Trophoblast cell (in vitro differentiated cells and primary cell): ENCODE measurements around the gene PHKA2.
"Not testable (repeated sequence)": the region's sequence is repeated elsewhere in the genome, so short reads cannot be mapped to it uniquely, and the experiment has no call there.

ENCODE experiments used
- DNase-seq, 2 donors: peaks; one replicate each; pipeline ENCODE4 v3.0.0-alpha.2; 2016
- H2AFZ ChIP-seq: 2 replicates; pipeline ENCODE4 v1.6.1; 2013; ENCODE audit warnings: low read length, moderate library complexity, mild to moderate bottlenecking; ENCODE audit not compliant: insufficient read depth, poor library complexity
- H2AK5ac ChIP-seq: 2 replicates; pipeline ENCODE4 v1.6.1; 2013; ENCODE audit warnings: mild to moderate bottlenecking, low read length
- H2BK120ac ChIP-seq: 2 replicates; pipeline ENCODE4 v1.6.1; 2013; ENCODE audit warnings: low read length, mild to moderate bottlenecking, moderate library complexity; ENCODE audit not compliant: insufficient read depth, poor library complexity
- H2BK12ac ChIP-seq: 2 replicates; pipeline ENCODE4 v1.6.1; 2013; ENCODE audit warnings: mild to moderate bottlenecking, low read length, moderate library complexity
- H2BK5ac ChIP-seq: 2 replicates; pipeline ENCODE4 v1.6.1; 2013; ENCODE audit warnings: low read length, low read depth, moderate library complexity, mild to moderate bottlenecking; ENCODE audit not compliant: poor library complexity
- H3K14ac ChIP-seq: 2 replicates; pipeline ENCODE4 v1.6.1; 2013; ENCODE audit warnings: mild to moderate bottlenecking, low read length
- H3K18ac ChIP-seq: 2 replicates; pipeline ENCODE4 v1.6.1; 2013; ENCODE audit warnings: mild to moderate bottlenecking, low read length
- H3K23ac ChIP-seq: 2 replicates; pipeline ENCODE4 v1.6.1; 2013; ENCODE audit warnings: low read length
- H3K27ac ChIP-seq: 2 replicates; pipeline ENCODE4 v1.5.1; 2013; ENCODE audit warnings: low read depth, mild to moderate bottlenecking, inconsistent platforms, low read length, moderate library complexity
- H3K27me3 ChIP-seq: 2 replicates; pipeline ENCODE4 v1.6.1; 2013; ENCODE audit warnings: inconsistent platforms, mild to moderate bottlenecking, low read length, moderate library complexity; ENCODE audit not compliant: insufficient read depth
- H3K36me3 ChIP-seq, 2 experiments: 1 replicate in 1 of 2; 2 replicates in 1 of 2; pipeline ENCODE4 v1.6.1; 2013; ENCODE audit warnings: low read length in 2 of 2, mild to moderate bottlenecking in 2 of 2, moderate library complexity in 1 of 2; ENCODE audit not compliant: insufficient read depth in 2 of 2, control insufficient read depth in 1 of 2
- H3K4ac ChIP-seq: 2 replicates; pipeline ENCODE4 v1.6.1; 2013; ENCODE audit warnings: low read depth, mild to moderate bottlenecking, low read length, moderate library complexity
- H3K4me1 ChIP-seq, 2 experiments: 1 replicate in 1 of 2; 2 replicates in 1 of 2; pipeline ENCODE4 v1.6.1; 2013; ENCODE audit warnings: low read length in 2 of 2, mild to moderate bottlenecking in 2 of 2, moderate library complexity in 1 of 2; ENCODE audit not compliant: insufficient read depth in 2 of 2, control insufficient read depth in 1 of 2
- H3K4me2 ChIP-seq: 2 replicates; pipeline ENCODE4 v1.6.1; 2013; ENCODE audit warnings: inconsistent platforms, mild to moderate bottlenecking, low read length, moderate library complexity
- H3K4me3 ChIP-seq: 2 replicates; pipeline ENCODE4 v1.5.1; 2013; ENCODE audit warnings: mild to moderate bottlenecking, low read depth, low read length, inconsistent platforms
- H3K79me1 ChIP-seq: one replicate; pipeline ENCODE4 v1.6.1; 2013; ENCODE audit warnings: low read length
- H3K79me2 ChIP-seq: 2 replicates; pipeline ENCODE4 v1.6.1; 2013; ENCODE audit warnings: low read length, mild to moderate bottlenecking; ENCODE audit not compliant: control insufficient read depth, insufficient read depth, poor library complexity
- H3K9ac ChIP-seq: 2 replicates; pipeline ENCODE4 v1.6.1; 2013; ENCODE audit warnings: mild to moderate bottlenecking, low read length
- H3K9me3 ChIP-seq: 2 replicates; pipeline ENCODE4 v1.6.1; 2013; ENCODE audit warnings: low read depth, mild to moderate bottlenecking, control low read depth, inconsistent platforms, low read length; ENCODE audit not compliant: insufficient read depth
- H4K12ac ChIP-seq: 2 replicates; pipeline ENCODE4 v1.6.1; 2013; ENCODE audit warnings: low read depth, mild to moderate bottlenecking, low read length, moderate library complexity
- H4K8ac ChIP-seq: 2 replicates; pipeline ENCODE4 v1.6.1; 2013; ENCODE audit warnings: low read depth, mild to moderate bottlenecking, low read length, moderate library complexity
- H4K91ac ChIP-seq: one replicate; pipeline ENCODE4 v1.6.1; 2013; ENCODE audit warnings: low read depth, mild to moderate bottlenecking, low read length, moderate library complexity
- WGBS: extraction: QIAGEN DNeasy Blood & Tissue Kit; methylation state at CpG from one replicate; pipeline ENCODE4 v1.1.7; 2013; ENCODE audit warnings: missing lambda C conversion rate; ENCODE audit not compliant: insufficient read length, insufficient coverage; ENCODE audit errors: extremely low coverage; 5-methylcytosine and 5-hydroxymethylcytosine counted together

PHKA2 gene

DNA sequence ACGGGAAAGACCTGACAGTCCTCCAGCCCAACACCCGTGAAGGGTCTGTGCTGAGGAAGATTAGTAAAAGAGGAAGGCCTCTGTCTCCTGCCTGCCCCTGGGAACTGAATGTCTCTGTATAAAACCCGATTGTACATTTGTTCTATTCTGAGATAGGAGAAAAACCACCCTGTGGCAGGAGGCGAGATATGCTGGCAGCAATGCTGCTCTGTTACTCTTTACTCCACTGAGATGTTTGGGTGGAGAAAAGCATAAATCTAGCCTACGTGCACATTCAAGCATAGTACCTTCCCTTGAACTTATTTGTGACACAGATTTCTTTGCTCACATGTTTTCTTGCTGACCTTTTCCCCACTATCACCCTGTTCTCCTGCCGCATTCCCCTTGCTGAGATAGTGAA, 3.7 kb downstream of the PHKA2 start:
- not testable (repeated sequence) for DNase-seq, H3K23ac ChIP-seq, H3K36me3 ChIP-seq, H3K9me3 ChIP-seq, H3K27ac ChIP-seq, H2BK5ac ChIP-seq, H4K8ac ChIP-seq, H3K14ac ChIP-seq, H3K79me1 ChIP-seq, H3K27me3 ChIP-seq, H3K4me1 ChIP-seq, H3K9ac ChIP-seq, H2AK5ac ChIP-seq, H3K4me3 ChIP-seq, H2AFZ ChIP-seq, H3K79me2 ChIP-seq, H4K91ac ChIP-seq, H4K12ac ChIP-seq, H3K4ac ChIP-seq, H3K4me2 ChIP-seq, H2BK12ac ChIP-seq, H3K18ac ChIP-seq, H2BK120ac ChIP-seq
- no CpG with 5 or more reads among the region's 6 CpGs for WGBS

DNA sequence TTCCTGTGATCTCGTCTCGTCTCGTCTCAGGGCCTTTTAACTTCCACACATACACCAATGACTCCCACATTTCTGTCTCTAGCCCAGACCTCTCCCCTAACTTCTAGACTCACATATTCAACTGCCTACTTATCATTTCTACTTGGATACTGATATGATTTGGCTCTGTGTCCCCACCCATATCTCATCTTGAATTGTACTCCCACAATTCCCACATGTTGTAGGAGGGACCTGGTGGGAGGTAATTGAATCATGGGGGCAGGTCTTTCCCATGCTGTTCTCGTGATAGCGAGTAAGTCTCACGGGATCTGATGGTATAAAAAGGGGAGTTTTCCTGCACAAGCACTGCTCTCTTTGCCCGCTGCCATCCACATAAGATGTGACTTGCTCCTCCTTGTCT, 8.9 kb downstream of the PHKA2 start:
- Histone ChIP-seq H2AK5ac (no peak overlapping the region), H3K79me2 (no peaks in the 10 kb centered on the region), H2BK120ac (no peak overlapping the region), H3K9me3 (no peaks in the 10 kb centered on the region), H3K9ac (no peak overlapping the region), H2AFZ (no peak overlapping the region), H3K4me1 (no peaks in the 10 kb centered on the region), H3K79me1 (no peaks in the 10 kb centered on the region), H3K27me3 (no peaks in the 10 kb centered on the region), H4K12ac (no peak overlapping the region), H3K18ac (no peak overlapping the region), H3K23ac (no peak overlapping the region), H3K4ac (no peak overlapping the region), H2BK12ac (no peak overlapping the region), H3K27ac (no peak overlapping the region), H3K4me3 (no peak overlapping the region), H4K91ac (no peak overlapping the region), H3K36me3 (no peaks in the 10 kb centered on the region), H4K8ac (no peak overlapping the region), H3K14ac (no peak overlapping the region), H2BK5ac (no peak overlapping the region), H3K4me2 (no peak overlapping the region)
- no peak for DNase-seq
- WGBS = no CpG with 5 or more reads among the region's 7 CpGs

DNA sequence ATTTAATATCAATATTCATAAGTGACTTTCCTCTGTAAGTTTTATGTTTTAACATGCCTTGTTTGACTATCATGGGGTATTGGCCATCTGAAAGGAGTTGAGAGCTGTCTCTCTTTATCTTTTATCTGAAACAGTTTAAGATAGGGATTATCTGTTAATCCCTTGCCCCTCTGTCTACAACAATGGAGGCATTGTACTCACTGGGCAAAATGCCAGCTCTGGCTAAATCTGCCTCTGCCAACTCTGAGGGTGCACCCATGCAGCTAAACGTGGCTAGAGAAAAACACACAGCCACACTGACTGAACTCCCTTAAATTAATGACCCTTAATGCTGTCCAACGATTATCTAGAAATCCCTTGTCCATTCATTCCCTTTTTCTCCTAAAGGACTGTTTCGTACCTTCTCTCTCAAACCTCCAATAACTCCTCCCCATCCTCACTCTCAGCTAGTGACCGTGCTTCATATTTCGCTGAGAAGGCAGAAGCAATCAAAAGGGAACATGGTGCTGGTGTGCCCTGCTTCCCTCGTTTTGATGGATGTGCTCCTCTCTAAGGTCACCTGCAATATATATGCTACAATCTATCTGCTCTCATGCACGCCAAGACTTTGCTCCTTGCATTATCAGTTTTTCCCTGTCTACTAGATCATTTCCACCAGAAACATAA, 10.3 kb downstream of the PHKA2 start:
- Histone ChIP-seq H2AK5ac (no peak overlapping the region), H2BK12ac (no peak overlapping the region), H3K14ac (no peak overlapping the region), H3K23ac (no peak overlapping the region), H3K79me2 (no peaks in the 10 kb centered on the region), H3K4me2 (no peak overlapping the region), H3K9ac (no peak overlapping the region), H3K79me1 (no peaks in the 10 kb centered on the region), H3K18ac (no peak overlapping the region), H4K8ac (no peak overlapping the region), H3K4me3 (no peak overlapping the region), H3K27ac (no peak overlapping the region), H3K36me3 (no peaks in the 10 kb centered on the region), H3K27me3 (no peaks in the 10 kb centered on the region), H4K91ac (no peak overlapping the region), H2AFZ (no peak overlapping the region), H4K12ac (no peak overlapping the region), H2BK120ac (no peak overlapping the region), H3K4ac (no peak overlapping the region), H3K4me1 (no peaks in the 10 kb centered on the region), H2BK5ac (no peak overlapping the region), H3K9me3 (no peaks in the 10 kb centered on the region)
- WGBS = no CpG with 5 or more reads among the region's 7 CpGs
- DNase-seq = no peak

DNA sequence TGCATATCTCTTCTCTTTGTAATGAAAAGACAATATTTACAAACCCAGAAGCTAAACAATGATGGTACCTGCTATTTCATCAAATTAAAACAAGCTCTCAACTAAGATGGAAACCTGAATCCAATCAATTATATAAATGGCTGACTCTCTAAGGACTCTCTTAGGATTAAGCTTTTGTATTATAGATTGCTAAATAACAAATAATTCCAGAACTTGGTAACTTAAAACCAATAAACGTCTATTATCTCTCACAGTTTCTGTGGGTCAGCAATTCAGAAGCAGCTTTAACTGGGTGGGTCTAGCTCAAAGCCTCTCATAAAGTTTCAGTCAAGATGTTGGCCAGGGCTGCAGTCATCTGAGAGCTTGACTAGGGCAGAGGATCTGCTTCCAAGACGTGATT, 12.4 kb downstream of the PHKA2 start:
- Histone ChIP-seq H3K23ac (no peak overlapping the region), H3K4me2 (no peak overlapping the region), H3K27me3 (no peaks in the 10 kb centered on the region), H2AK5ac (no peak overlapping the region), H2AFZ (no peak overlapping the region), H2BK12ac (no peak overlapping the region), H4K12ac (no peak overlapping the region), H3K9me3 (no peaks in the 10 kb centered on the region), H3K79me1 (no peaks in the 10 kb centered on the region), H2BK5ac (no peak overlapping the region), H3K14ac (no peak overlapping the region), H3K4me1 (peaks cover 3% of the 10 kb centered on the region in 2 experiments), H3K36me3 (no peaks in the 10 kb centered on the region), H4K8ac (no peak overlapping the region), H3K79me2 (no peaks in the 10 kb centered on the region), H4K91ac (no peak overlapping the region), H3K4me3 (no peak overlapping the region), H3K18ac (no peak overlapping the region), H3K27ac (no peak overlapping the region), H2BK120ac (no peak overlapping the region), H3K4ac (no peak overlapping the region), H3K9ac (no peak overlapping the region)
- WGBS = no CpG with 5 or more reads among the region's 2 CpGs
- DNase-seq = no peak
